Measurements from ENCODE around the gene PCDHB13.
"Not testable (repeated sequence)": the region's sequence is repeated elsewhere in the genome, so short reads cannot be mapped to it uniquely, and the experiment has no call there.

DNA sequence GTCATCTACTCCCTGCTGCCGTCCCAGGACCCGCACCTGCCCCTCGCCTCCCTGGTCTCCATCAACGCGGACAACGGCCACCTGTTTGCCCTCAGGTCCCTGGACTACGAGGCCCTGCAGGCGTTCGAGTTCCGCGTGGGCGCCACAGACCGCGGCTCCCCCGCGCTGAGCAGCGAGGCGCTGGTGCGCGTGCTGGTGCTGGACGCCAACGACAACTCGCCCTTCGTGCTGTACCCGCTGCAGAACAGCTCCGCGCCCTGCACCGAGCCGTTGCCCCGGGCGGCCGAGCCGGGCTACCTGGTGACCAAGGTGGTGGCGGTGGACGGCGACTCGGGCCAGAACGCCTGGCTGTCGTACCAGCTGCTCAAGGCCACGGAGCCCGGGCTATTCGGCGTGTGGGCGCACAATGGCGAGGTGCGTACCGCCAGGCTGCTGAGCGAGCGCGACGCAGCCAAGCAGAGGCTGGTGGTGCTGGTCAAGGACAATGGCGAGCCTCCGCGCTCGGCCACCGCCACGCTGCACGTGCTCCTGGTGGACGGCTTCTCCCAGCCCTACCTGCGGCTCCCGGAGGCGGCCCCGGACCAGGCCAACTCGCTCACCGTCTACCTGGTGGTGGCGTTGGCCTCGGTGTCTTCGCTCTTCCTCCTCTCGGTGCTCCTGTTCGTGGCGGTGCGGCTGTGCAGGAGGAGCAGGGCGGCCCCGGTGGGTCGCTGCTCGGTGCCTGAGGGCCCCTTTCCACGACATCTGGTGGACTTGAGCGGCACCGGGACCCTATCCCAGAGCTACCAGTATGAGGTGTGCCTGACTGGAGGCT, 39.2 kb upstream of the PCDHB13 start:
- TF ChIP-seq CTCF, EP300, POLR2A (IDR thresholded peaks at IDR 0.05): not testable (repeated sequence)
